Left ventricle myocardium inferior (tissue), 1 donor: ENCODE data around the gene PRXL2A. TPM values are rescaled to one million over a fixed set of nuclear protein-coding genes. Genes with fewer than 3 reads are reported as not detected.
A peak's percentile ranks its signal among the peaks of the same experiment; 100 is the strongest.

Experiments
- DNase-seq: peaks from one replicate; pipeline ENCODE4 v3.0.0-alpha.2; 2020
- H3K27ac ChIP-seq: fragments of 200-600 bp; replicated peaks from 2 replicates; pipeline ENCODE4 v1.8.0; 2021
- H3K27me3 ChIP-seq: fragments of 200-600 bp; 2 replicates; pipeline ENCODE4 v1.8.0; 2021; ENCODE audit warnings: low read depth
- H3K36me3 ChIP-seq: fragments of 200-600 bp; 2 replicates; pipeline ENCODE4 v1.8.0; 2021
- H3K4me1 ChIP-seq: fragments of 200-600 bp; 2 replicates; pipeline ENCODE4 v1.8.0; 2021
- H3K4me3 ChIP-seq: fragments of 200-600 bp; 2 replicates; pipeline ENCODE4 v1.8.0; 2021; ENCODE audit warnings: mild to moderate bottlenecking, moderate library complexity
- H3K9me3 ChIP-seq: fragments of 200-600 bp; replicated peaks from 2 replicates; pipeline ENCODE4 v1.8.0; 2021
- intact Hi-C: fragments of 100-400 bp; cut with micrococcal nuclease; formaldehyde crosslinking; loops from one replicate; pipeline ENCODE4 v1.11.0; 2022
- total RNA-seq: library from RNA; stranded (reverse); fragmentation: NEBNext Ultra II Directional; extraction: Animal tissue kit (Norgen Biotek cat#: 25700); gene quantifications from one replicate; pipeline ENCODE4 v1.2.1, GENCODE V29; 2021
- TF ChIP-seq, protein P1 (sequence below): fragments of 200-600 bp; IDR thresholded peaks from 2 replicates; pipeline ENCODE4 v1.8.0; 2021; ENCODE audit warnings: antibody characterized with exemption, mild to moderate bottlenecking, borderline replicate concordance
- donor health status: DM: no; HTN: yes; CAD: no; lungs with severe emphysema.

PRXL2A gene
- total RNA-seq, 1 donor from 2014 or later = 101 TPM

DNA sequence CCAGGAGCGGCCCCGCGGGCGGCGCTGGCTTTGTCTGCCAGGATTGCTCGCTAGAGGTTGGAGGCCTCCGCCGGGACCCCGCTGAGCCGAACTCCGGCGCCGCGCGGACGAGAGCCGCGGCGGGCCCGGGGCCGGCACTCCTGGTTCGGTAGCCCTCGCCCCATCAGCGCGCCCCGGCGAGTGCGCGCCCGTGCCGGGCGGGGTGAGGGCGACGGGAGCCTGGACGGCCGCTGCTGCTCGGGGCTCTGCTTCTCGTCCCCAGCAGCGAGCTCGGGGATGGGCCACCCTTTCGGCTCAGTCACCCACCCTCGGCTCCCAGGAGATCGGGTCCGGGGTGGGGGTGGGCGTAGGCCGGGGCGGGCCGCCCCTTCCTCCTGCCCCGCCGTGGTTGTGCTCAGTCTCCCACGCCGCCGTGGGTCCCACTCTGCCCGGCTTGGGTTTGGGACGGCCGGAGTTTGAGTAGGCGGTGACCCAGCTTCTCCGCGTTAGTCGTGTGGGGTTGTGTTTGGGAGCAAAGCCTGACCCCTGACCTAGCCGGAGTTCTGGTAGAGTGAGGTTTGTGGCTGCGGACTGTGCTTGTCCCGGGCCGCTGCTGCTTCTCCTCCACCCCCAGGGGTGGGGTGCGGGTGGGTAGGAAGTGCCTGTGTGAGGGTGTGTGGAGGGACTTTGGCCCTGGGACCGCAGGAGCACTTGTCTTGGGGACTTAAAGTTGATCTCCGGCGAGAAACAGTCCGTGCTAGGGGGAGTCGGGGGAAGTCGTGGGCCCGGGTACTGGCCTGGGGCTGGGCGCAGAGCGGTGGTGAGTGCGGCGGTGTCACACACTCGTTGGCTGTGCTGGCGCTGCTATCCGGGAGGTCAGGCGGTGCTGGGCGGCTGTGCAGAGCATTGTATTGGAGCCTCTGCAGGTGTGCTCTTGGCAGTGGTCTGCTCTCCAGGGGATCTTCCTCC lies 46.4 kb downstream of the PRXL2A start:
- H3K4me3 ChIP-seq = peak overlapping the region; percentile 99
- H3K36me3 ChIP-seq = no peaks in the 10 kb centered on the region
- intact Hi-C loops = loop anchor here (5.0 kb wide), 1 partner anchor 48 kb away; no protein-coding TSS in a partner anchor
- peaks cover 8% of the 10 kb centered on the region for H3K9me3 ChIP-seq
- peak; percentile 65 for DNase-seq
- no peaks in the 10 kb centered on the region for H3K27me3 ChIP-seq
- TF ChIP-seq, protein P1, sequence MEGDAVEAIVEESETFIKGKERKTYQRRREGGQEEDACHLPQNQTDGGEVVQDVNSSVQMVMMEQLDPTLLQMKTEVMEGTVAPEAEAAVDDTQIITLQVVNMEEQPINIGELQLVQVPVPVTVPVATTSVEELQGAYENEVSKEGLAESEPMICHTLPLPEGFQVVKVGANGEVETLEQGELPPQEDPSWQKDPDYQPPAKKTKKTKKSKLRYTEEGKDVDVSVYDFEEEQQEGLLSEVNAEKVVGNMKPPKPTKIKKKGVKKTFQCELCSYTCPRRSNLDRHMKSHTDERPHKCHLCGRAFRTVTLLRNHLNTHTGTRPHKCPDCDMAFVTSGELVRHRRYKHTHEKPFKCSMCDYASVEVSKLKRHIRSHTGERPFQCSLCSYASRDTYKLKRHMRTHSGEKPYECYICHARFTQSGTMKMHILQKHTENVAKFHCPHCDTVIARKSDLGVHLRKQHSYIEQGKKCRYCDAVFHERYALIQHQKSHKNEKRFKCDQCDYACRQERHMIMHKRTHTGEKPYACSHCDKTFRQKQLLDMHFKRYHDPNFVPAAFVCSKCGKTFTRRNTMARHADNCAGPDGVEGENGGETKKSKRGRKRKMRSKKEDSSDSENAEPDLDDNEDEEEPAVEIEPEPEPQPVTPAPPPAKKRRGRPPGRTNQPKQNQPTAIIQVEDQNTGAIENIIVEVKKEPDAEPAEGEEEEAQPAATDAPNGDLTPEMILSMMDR = no peak
- H3K27ac ChIP-seq = peak overlapping the region; percentile 100
- H3K4me1 ChIP-seq = peaks cover 73% of the 10 kb centered on the region

DNA sequence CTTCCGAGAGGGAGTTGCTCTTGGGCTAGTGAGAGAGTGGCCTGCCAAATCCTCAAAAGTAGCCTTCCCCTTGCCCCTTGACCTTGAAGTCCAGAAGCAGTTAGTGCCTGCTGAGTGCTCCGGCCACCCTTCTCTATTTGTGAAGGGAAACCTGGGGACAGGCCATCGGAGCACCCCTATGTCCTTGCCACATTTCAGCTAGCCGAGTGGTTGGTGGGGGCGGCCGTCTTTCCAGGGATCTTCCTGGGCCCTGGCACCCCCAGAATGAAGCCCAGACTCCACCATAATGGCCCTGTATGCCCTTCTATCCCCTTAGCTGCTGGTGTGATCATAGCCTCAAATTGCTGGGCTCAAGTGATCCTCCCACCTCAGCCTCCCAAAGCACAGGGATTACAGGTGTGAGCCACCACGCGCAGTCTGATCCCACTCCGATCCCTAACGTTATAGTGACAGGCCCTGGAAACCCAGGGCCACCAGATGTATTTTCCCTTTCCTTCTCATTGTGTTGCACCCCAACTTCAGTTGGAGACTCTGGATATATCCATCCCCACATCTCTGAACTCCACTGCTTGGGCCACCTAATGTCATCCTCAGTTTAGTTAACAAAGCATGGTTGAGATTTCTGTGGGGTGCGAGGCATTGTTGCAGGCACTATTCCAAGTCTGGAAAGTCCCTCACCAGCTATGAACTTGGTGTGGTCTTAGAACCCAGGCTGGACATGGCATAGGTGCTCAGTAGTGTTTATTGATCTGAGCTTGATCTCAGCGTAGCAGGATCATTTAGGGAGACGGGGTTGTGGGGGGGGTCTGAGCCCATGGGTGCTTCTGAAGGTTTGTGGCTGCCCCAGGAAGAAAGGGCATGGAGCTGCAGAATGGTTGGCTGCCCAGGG lies 47.4 kb downstream of the PRXL2A start:
- Histone ChIP-seq H3K27me3 (no peaks in the 10 kb centered on the region), H3K36me3 (no peaks in the 10 kb centered on the region), H3K4me1 (peaks cover 83% of the 10 kb centered on the region), H3K4me3 (peak overlapping the region; percentile 99), H3K9me3 (peaks cover 8% of the 10 kb centered on the region), H3K27ac (peak overlapping the region; percentile 100)
- TF ChIP-seq, protein P1 = no peak
- intact Hi-C loops = loop anchor here (5.0 kb wide), 1 partner anchor 47 kb away; no protein-coding TSS in a partner anchor
- DNase-seq = no peak

DNA sequence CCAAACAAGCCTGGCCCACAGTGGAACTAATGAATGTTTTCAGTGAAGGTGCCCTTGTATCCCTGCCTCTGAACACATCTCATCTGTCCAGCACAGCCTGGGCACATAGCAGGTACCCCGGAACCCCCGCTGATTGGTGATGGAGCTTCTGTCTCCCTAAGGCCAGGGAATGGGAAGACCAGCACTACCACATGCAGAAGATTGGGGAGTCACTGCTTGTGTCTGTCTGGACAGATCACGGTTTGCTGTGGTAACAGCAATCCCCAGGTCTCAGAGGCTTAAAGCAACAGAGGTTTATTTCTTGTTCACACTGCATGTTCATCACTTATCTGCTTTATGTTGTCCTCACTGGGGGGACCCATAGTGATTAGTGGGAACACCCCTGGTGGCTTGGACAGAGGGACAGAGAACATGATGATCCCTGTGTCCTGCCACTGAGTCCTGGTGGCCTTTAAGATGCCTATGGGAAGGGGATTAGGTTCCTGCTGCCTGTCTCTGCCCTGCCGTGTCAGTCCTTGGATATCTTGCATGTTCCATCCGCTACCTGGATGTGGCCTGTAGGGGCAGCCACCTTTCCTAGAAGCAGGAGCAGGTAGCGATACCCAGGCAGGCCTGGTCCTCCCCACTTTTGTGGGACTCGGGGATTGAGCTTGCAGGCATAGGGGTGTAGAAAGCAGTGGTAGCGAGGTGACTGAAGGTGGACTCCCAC lies 49.4 kb downstream of the PRXL2A start:
- Histone ChIP-seq H3K9me3 (no peaks in the 10 kb centered on the region), H3K27ac (peak overlapping the region; percentile 100), H3K4me1 (peaks cover 96% of the 10 kb centered on the region), H3K4me3 (peak overlapping the region; percentile 99), H3K36me3 (no peaks in the 10 kb centered on the region), H3K27me3 (no peaks in the 10 kb centered on the region)
- no peak for DNase-seq
- intact Hi-C loops = loop anchor here (5.0 kb wide), 1 partner anchor 45 kb away; no protein-coding TSS in a partner anchor
- TF ChIP-seq, protein P1 = no peak

DNA sequence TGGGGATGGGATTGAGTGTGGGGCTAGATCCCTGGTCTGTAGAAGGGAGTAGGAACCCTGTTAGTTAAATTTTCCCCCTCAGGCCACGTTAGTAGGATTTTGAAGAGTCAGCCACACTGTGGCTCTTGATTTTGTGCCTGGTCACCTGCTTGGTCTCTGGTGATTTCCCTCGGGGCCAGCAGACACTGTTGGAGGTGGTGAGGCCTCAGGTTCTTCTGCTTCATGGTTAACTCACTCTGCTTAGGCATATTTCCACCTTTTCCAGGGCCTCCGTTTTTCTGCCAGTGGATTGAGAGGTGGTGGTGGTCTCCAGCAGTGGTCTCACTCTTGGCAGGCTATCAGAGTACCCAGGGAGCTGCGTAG lies 49.9 kb downstream of the PRXL2A start:
- H3K27ac ChIP-seq = peak overlapping the region; percentile 100
- H3K36me3 ChIP-seq = no peaks in the 10 kb centered on the region
- DNase-seq = no peak
- H3K27me3 ChIP-seq = no peaks in the 10 kb centered on the region
- TF ChIP-seq, protein P1 = no peak
- H3K4me3 ChIP-seq = peak overlapping the region; percentile 99
- H3K9me3 ChIP-seq = no peaks in the 10 kb centered on the region
- peaks cover 96% of the 10 kb centered on the region for H3K4me1 ChIP-seq
- intact Hi-C loops = loop anchor here (5.0 kb wide), 1 partner anchor 44 kb away; no protein-coding TSS in a partner anchor

DNA sequence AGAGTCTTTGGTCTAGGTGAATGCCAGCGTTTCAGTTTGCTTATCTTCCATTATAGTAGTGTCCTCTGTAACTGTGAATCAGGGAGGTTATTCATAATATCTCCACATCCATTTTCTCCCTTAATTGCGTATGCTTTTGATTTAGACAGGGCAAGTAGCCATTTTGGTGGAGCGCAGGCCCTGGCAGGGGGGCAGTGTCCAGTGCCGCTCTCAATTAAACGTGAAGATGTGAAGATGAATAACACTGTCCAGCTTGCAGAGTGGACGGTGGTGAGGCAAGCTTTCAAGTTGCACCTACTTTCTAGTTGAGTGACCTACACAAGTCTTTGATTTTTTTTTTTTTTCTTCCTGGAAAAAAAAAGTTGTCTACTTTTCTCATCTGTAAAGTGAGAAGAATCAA lies 50.3 kb downstream of the PRXL2A start:
- no peaks in the 10 kb centered on the region for H3K36me3 ChIP-seq
- TF ChIP-seq, protein P1 = no peak
- H3K4me3 ChIP-seq = peak overlapping the region; percentile 99
- no peaks in the 10 kb centered on the region for H3K9me3 ChIP-seq
- H3K27me3 ChIP-seq = no peaks in the 10 kb centered on the region
- no peak for DNase-seq
- peaks cover 96% of the 10 kb centered on the region for H3K4me1 ChIP-seq
- H3K27ac ChIP-seq = peak overlapping the region; percentile 100
- intact Hi-C loops = loop anchor here (5.0 kb wide), 1 partner anchor 44 kb away; no protein-coding TSS in a partner anchor
